Measurements from ENCODE around the gene FNTB. TPM values are rescaled to one million over a fixed set of nuclear protein-coding genes. Genes with fewer than 3 reads are reported as not detected.

FNTB gene
- total RNA-seq, 2 donors from 2014 or later = 12.1 to 20.7 TPM

DNA sequence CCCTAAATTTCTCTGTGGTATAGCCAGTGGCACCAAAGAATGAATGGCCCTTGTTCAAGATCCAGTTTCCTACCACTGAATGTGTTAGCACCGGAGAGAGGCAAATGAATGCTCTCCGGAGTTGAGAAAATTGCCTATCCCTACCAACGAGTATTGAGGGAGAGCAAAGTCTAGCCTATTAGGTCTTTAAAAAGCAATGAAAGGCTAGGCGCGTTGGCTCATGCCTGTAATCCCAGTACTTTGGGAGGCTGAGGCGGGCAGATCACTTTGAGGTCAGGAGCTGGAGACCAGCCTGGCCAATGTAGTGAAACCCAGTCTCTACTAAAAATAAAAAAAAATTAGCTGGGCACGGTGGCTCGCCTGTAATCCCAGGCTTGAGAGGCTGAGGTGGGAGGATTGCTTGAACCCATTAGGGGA, 13.7 kb upstream of the FNTB start:
- intact Hi-C loops (cut with DNase I) = no loop called here
- Histone ChIP-seq H3K4me3 (no peak overlapping the region), H3K4me1 (no peaks in the 10 kb centered on the region), H3K36me3 (no peaks in the 10 kb centered on the region), H3K9ac (ENCODE audit: low read depth in 2 of 2, low read length in 2 of 2) (no peak overlapping the region), H3K27ac (no peak overlapping the region), H3K27me3 (no peaks in the 10 kb centered on the region), H3K9me3 (no peaks in the 10 kb centered on the region)
- peak; percentile 30 for DNase-seq
- TF ChIP-seq, protein P1, sequence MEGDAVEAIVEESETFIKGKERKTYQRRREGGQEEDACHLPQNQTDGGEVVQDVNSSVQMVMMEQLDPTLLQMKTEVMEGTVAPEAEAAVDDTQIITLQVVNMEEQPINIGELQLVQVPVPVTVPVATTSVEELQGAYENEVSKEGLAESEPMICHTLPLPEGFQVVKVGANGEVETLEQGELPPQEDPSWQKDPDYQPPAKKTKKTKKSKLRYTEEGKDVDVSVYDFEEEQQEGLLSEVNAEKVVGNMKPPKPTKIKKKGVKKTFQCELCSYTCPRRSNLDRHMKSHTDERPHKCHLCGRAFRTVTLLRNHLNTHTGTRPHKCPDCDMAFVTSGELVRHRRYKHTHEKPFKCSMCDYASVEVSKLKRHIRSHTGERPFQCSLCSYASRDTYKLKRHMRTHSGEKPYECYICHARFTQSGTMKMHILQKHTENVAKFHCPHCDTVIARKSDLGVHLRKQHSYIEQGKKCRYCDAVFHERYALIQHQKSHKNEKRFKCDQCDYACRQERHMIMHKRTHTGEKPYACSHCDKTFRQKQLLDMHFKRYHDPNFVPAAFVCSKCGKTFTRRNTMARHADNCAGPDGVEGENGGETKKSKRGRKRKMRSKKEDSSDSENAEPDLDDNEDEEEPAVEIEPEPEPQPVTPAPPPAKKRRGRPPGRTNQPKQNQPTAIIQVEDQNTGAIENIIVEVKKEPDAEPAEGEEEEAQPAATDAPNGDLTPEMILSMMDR (IDR thresholded peaks at IDR 0.05) = no peak

DNA sequence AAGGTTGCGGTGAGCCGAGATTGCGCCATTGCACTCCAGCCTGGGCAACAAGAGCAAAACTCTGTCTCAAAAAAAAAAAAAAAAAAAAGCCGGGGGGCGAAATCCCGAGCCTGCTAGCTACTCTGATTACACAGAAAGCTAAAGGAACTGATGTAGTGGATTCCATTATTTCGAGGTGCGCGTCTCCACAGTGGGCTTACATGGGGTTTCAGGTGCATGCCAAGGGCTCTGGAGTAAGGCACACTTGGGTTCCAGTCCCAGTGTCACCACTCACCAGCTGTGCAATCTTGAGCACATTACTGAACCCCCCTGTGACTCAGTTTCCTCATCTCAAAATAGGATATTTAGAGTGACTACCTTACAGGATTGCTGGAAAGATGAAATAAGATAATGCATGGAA, 12.9 kb upstream of the FNTB start:
- Histone ChIP-seq H3K4me3 (no peak overlapping the region), H3K4me1 (no peaks in the 10 kb centered on the region), H3K9ac (ENCODE audit: low read depth in 2 of 2, low read length in 2 of 2) (no peak overlapping the region), H3K9me3 (no peaks in the 10 kb centered on the region), H3K27ac (no peak overlapping the region), H3K36me3 (no peaks in the 10 kb centered on the region), H3K27me3 (no peaks in the 10 kb centered on the region)
- intact Hi-C loops (cut with DNase I) = no loop called here
- no peak for DNase-seq
- TF ChIP-seq, protein P1 (IDR thresholded peaks at IDR 0.05) = no peak

DNA sequence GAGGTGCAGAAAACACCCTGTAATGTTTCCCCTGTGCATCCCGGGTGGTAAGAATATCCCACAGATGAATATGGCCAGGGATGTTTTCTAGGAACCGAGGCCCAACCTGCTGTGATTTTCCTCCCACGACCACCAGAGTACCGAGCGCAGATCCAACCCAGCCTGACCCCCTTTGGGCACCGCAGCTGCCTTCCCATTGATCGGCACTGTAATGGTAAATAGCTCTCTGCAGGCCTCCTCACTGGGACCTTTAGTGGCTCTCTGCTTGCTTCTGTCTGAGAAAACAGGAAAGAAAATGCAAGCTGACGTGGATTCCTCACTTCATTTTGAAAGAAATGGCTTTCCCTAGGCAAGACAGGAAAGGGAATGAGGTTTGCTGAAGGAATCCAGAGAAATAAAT, 12.1 kb upstream of the FNTB start:
- Histone ChIP-seq H3K9me3 (no peaks in the 10 kb centered on the region), H3K27me3 (no peaks in the 10 kb centered on the region), H3K4me3 (no peak overlapping the region), H3K9ac (ENCODE audit: low read depth in 2 of 2, low read length in 2 of 2) (peak overlapping the region in 1 of 2 donors; percentile 28), H3K36me3 (no peaks in the 10 kb centered on the region), H3K4me1 (no peaks in the 10 kb centered on the region), H3K27ac (no peak overlapping the region)
- DNase-seq = no peak
- TF ChIP-seq, protein P1 (IDR thresholded peaks at IDR 0.05) = no peak
- intact Hi-C loops (cut with DNase I) = no loop called here

DNA sequence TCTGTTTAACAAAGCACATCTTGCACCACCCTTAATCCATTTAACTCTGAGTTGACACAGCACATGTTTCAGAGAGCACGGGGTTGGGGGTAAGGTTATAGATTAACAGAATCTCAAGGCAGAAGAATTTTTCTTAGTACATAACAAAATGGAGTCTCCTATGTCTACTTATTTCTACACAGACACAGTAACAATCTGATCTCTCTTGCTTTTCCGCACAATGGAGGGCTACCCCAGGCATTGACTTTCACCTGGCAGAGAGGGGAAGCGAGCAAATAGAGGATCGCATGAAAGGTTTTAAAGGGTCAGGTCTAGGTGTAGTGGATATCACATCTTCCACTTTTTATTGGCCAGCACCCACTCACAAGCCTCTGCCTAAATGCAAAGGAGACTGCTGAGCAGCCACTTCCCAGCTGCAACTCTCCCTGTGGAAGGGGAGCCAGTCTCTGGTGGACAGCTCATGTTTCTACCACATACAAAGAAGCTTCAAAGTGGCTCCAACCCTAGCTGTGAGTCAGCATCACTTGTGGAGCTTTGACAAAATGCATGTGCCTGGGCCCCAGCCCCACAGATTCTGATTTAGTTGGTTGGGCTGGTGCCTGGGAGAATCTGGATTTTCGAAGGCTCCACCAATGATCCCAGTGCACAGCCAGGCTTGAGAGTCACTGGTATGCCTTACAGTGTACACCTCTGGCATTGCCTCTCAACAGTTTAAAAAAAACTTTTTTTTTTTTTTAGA, 7.2 kb upstream of the FNTB start:
- TF ChIP-seq, protein P1 (IDR thresholded peaks at IDR 0.05) = no peak
- no peak for DNase-seq
- Histone ChIP-seq H3K9me3 (no peaks in the 10 kb centered on the region), H3K27ac (no peak overlapping the region), H3K27me3 (no peaks in the 10 kb centered on the region), H3K9ac (ENCODE audit: low read depth in 2 of 2, low read length in 2 of 2) (no peak overlapping the region), H3K4me1 (no peaks in the 10 kb centered on the region), H3K4me3 (no peak overlapping the region), H3K36me3 (no peaks in the 10 kb centered on the region)
- intact Hi-C loops (cut with DNase I) = loop anchor here (5.0 to 10.0 kb wide), 2 partner anchors 65 to 152 kb away; partner anchors contain the start of gene CHURC1

DNA sequence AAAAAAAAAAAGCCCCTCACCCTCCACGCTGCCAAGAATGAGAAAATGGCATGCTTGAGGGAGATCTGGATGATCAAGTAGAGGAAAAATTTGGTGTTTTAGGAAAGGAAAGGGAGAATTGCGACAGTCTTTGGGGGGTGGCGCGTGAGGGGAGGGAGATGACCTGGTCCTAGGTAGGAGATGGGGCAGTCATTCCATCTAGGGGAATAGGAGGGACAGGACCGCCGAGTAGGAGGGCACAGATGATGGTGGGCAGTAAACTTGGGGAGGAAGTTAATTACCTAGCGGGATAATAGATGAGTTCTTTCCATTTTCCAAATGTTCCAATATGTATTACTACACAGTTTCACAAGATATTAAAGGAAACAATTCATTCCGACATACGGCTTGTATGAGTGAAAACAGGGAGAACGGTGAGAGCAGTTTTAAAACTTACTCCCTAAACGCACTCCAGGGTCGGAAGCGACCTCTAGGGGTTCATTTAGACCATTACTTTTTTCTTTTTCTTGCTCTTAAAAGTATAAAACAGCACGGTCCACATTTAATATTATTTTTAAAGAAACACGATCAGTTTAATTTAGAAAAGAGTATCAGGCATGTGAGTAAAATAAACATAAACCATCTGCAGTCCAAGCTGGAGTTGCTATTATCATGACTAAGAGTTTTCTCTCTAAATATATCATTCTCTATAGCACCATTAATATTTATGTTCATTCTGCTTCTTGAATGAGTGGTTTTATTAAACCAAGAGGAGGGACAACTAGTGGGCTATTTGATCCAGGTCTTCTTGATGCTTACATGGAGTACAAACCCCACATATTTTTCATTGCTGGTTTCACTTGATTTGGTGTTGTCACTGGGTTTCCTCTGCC, 3.0 kb upstream of the FNTB start:
- no peaks in the 10 kb centered on the region for H3K36me3 ChIP-seq
- no peak overlapping the region for H3K27ac ChIP-seq
- H3K9ac ChIP-seq (ENCODE audit: low read depth in 2 of 2, low read length in 2 of 2) = no peak overlapping the region
- H3K9me3 ChIP-seq = no peaks in the 10 kb centered on the region
- H3K4me1 ChIP-seq = peaks cover 9% of the 10 kb centered on the region
- intact Hi-C loops (cut with DNase I) = loop anchor here (5.0 to 10.0 kb wide), 2 partner anchors 69 to 156 kb away; partner anchors contain the start of gene CHURC1
- H3K4me3 ChIP-seq = no peak overlapping the region
- peak; percentile 51 for DNase-seq
- TF ChIP-seq, protein P1 (IDR thresholded peaks at IDR 0.05) = peak; percentile 68
- H3K27me3 ChIP-seq = no peaks in the 10 kb centered on the region

All from colonic mucosa (tissue), 4 donors.